ENCODE results near the gene HKDC1.

- TF ChIP-seq CTCF (conservative IDR thresholded peaks at IDR 0.05; ENCODE audit: low read length) = no peak
- TF ChIP-seq EZH2phosphoT487 (IDR thresholded peaks at IDR 0.05; ENCODE audit: borderline replicate concordance, low read depth, low read length) = no peak
Observed at GRCh38 chr10:69279110-69279509, 59.0 kb downstream of the HKDC1 start.
